Upper lobe of right lung (tissue), 1 donor: ENCODE measurements around the gene TAF4B. TPM values are rescaled to one million over a fixed set of nuclear protein-coding genes. Genes with fewer than 3 reads are reported as not detected.

ENCODE experiments used
- ATAC-seq: fragments of 200-7000 bp; cut with Tn5 transposase; one replicate; pipeline ENCODE4 v1.9.1; 2020; ENCODE audit warnings: mild to moderate bottlenecking, moderate library complexity
- DNase-seq: peaks from one replicate; pipeline ENCODE4 v3.0.0-alpha.2; 2020
- H3K27ac ChIP-seq: fragments of 200-600 bp; one replicate; pipeline ENCODE4 v1.8.0; 2022
- H3K27me3 ChIP-seq: fragments of 200-600 bp; one replicate; pipeline ENCODE4 v1.8.0; 2022; ENCODE audit warnings: mild to moderate bottlenecking
- H3K36me3 ChIP-seq: fragments of 200-600 bp; one replicate; pipeline ENCODE4 v1.8.0; 2022
- H3K4me1 ChIP-seq: fragments of 200-600 bp; one replicate; pipeline ENCODE4 v1.8.0; 2022
- H3K4me3 ChIP-seq: fragments of 200-600 bp; one replicate; pipeline ENCODE4 v1.8.0; 2022; ENCODE audit warnings: mild to moderate bottlenecking
- H3K9me3 ChIP-seq: fragments of 200-600 bp; one replicate; pipeline ENCODE4 v1.8.0; 2022
- intact Hi-C: fragments of 100-400 bp; cut with DNase I; formaldehyde crosslinking; loops from one replicate; pipeline ENCODE4 v1.11.0; 2022
- total RNA-seq: library from RNA; stranded (reverse); fragmentation: NEBNext Ultra II Directional; extraction: Animal tissue kit (Norgen Biotek cat#: 25700); gene quantifications from one replicate; pipeline ENCODE4 v1.2.1, GENCODE V29; 2021
- TF ChIP-seq, protein P1 (sequence below): fragments of 200-600 bp; IDR thresholded peaks from one replicate; pipeline ENCODE4 v1.8.0; 2022; ENCODE audit warnings: antibody characterized with exemption
- donor health status: DM: no; HTN: yes; CAD: no; lungs with severe emphysema.

Gene TAF4B
- total RNA-seq, 1 donor from 2014 or later: 3.3 TPM

DNA sequence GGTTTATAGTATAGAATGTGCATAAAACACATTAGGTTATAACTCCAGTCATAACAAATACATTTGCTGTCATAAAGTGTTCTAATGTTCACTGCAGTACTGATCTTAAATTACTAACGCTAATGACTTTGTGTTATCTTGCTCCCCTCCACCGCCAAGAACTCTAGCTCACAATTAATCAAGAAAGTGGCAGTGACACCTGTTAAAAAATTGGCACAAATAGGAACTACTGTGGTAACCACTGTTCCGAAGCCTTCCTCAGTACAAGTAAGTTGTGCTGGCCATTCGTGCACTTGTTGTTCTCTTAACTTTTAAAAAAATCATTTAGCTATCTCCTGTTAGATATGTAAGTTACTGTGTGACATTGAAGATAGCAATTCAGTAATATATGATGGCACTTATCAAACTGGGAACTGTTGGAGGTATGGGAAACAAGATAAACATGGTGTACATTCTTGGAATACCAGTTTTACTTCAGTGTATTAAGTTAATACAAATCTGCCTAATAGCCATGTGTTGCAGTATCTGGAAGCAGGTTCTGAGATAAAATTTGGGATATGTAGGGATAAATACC, 41.2 kb downstream of the TAF4B start:
- no peak for DNase-seq
- no peak for ATAC-seq
- no peaks in the 10 kb centered on the region for H3K9me3 ChIP-seq

DNA sequence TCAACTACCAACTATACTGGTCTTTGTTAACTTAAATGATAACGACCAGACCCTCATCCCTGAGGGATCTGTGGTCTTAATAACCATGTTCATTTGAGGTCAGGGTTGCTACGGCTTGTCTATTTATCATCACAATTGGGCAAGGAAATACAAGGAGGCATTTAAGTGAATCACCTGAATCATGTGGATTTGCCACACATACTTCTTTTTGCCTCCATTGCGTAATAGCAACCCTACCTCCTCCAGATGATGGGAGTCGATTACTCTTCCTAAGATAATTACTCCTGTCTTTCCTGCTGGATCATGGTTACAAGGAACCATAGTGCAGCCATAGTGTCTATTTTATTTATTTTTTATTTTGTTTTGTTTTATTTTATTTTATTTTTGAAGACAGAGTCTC, 42.2 kb downstream of the TAF4B start:
- H3K27ac ChIP-seq: no peak overlapping the region
- H3K4me3 ChIP-seq: no peak overlapping the region
- no peaks in the 10 kb centered on the region for H3K27me3 ChIP-seq
- intact Hi-C loops: no loop called here
- no peaks in the 10 kb centered on the region for H3K9me3 ChIP-seq
- no peaks in the 10 kb centered on the region for H3K36me3 ChIP-seq
- ATAC-seq (no peak), DNase-seq (no peak)
- no peaks in the 10 kb centered on the region for H3K4me1 ChIP-seq
- TF ChIP-seq, protein P1, sequence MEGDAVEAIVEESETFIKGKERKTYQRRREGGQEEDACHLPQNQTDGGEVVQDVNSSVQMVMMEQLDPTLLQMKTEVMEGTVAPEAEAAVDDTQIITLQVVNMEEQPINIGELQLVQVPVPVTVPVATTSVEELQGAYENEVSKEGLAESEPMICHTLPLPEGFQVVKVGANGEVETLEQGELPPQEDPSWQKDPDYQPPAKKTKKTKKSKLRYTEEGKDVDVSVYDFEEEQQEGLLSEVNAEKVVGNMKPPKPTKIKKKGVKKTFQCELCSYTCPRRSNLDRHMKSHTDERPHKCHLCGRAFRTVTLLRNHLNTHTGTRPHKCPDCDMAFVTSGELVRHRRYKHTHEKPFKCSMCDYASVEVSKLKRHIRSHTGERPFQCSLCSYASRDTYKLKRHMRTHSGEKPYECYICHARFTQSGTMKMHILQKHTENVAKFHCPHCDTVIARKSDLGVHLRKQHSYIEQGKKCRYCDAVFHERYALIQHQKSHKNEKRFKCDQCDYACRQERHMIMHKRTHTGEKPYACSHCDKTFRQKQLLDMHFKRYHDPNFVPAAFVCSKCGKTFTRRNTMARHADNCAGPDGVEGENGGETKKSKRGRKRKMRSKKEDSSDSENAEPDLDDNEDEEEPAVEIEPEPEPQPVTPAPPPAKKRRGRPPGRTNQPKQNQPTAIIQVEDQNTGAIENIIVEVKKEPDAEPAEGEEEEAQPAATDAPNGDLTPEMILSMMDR: no peak

More for the DNA sequence above, 41.2 kb downstream of the TAF4B start:
- Histone ChIP-seq H3K4me3 (no peak overlapping the region), H3K27me3 (no peaks in the 10 kb centered on the region), H3K36me3 (no peaks in the 10 kb centered on the region), H3K27ac (no peak overlapping the region), H3K4me1 (no peaks in the 10 kb centered on the region)
- intact Hi-C loops: no loop called here
- TF ChIP-seq, protein P1: no peak

DNA sequence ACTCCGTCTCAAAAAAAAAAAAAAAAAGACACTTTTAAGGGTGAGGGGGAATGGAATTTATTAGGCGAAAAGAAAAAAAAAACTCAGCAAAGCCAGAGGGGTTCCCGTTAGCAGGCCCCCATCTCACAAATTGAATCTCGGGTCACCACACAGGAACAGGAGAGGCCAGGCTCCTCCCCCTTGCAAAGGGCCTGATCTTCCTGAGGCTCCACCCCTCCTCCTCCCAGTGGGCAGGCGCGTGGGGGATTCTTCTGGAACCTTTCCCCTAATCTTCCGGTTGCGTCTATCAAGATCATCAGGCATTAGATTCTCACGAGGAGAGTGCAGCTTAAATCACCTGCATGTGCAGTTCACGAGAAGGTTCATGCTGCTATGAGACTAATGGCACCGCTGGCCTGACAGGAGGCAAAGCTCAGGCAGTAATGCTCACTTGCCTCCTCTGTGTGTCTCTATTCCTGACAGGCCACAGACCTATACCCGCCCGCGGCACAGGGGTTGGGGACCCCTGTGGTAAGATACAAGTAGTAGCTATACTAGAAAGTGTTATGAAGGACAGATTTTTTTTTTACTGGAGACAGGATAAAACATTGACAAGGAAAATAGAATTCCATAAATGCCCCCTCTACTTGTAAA, 45.8 kb downstream of the TAF4B start:
- ATAC-seq (no peak), DNase-seq (no peak)
- no peaks in the 10 kb centered on the region for H3K27me3 ChIP-seq
- no peaks in the 10 kb centered on the region for H3K36me3 ChIP-seq
- intact Hi-C loops: no loop called here
- H3K4me3 ChIP-seq: no peak overlapping the region
- no peak overlapping the region for H3K27ac ChIP-seq
- H3K4me1 ChIP-seq: no peaks in the 10 kb centered on the region
- TF ChIP-seq, protein P1: no peak
- H3K9me3 ChIP-seq: no peaks in the 10 kb centered on the region

DNA sequence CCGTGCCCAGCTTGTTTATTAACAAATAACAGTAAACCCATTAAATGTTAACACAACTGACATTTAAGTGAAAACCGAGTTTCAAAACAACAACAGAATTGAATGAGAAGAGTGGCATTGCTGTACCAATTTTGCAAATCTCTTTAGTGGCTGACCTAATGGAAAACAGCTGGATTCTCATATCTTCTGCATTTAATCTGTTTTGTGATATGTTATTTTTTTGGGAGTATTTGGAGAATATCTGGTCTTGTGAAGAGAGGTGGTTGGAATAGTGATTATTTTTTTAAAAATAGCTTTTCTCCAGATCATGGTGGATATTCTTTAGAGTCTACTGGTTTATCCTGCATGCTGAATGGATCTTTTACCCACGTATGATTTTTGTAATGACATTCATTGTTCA, 51.1 kb downstream of the TAF4B start:
- no peak overlapping the region for H3K4me3 ChIP-seq

DNA sequence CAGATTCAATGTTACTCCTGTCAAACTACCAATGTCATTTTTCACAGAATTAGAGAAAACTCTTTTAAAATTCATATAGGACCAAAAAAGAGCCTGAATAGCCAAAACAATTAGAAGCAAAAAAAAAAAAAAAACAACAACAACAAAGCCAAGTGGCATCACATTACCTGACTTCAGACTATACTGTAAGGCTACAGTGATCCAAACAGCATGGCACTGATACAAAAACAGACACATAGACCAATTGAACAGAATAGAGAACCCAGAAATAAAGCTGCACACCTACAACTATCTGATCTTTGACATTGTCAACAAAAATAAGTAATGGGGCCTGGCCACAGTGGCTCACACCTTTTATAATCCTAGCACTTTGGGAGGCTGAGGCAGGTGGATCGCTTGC, 53.2 kb downstream of the TAF4B start:
- DNase-seq: no peak
- Histone ChIP-seq H3K27ac (no peak overlapping the region), H3K27me3 (no peaks in the 10 kb centered on the region), H3K9me3 (no peaks in the 10 kb centered on the region), H3K4me1 (no peaks in the 10 kb centered on the region), H3K36me3 (no peaks in the 10 kb centered on the region), H3K4me3 (no peak overlapping the region)
- TF ChIP-seq, protein P1: no peak
- intact Hi-C loops: no loop called here
- no peak for ATAC-seq

More for the DNA sequence above, 51.1 kb downstream of the TAF4B start:
- H3K27ac ChIP-seq: no peak overlapping the region
- intact Hi-C loops: no loop called here
- TF ChIP-seq, protein P1: no peak
- no peaks in the 10 kb centered on the region for H3K36me3 ChIP-seq
- no peaks in the 10 kb centered on the region for H3K27me3 ChIP-seq
- ATAC-seq (no peak), DNase-seq (no peak)
- H3K4me1 ChIP-seq: no peaks in the 10 kb centered on the region
- H3K9me3 ChIP-seq: no peaks in the 10 kb centered on the region
